ENCODE results near the gene FOXA3.

DNA sequence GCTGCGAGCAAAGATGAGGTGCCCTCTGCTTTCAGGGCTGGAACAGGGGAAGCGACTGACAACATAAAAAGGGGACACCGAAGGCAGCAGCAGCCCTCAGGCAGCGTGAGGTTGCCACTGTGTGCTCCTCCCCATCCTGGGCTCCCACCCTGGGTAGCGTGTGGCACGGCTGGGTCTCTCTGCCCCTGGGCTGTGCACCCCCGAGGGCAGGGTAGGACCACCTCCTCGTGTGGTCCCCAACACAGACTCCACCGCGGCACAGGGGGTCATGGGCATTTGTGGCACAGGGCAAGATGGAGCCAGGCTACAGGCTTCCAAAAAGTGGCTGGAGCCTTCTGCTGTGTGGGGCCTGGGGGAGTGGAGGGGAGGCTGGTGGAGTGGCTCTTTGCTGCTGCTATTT, 42.6 kb upstream of the FOXA3 start:
- TF ChIP-seq CTCF (conservative IDR thresholded peaks at IDR 0.05 in 1 of 2, IDR thresholded peaks at IDR 0.05 in 1 of 2; ENCODE audit: extremely low read depth in 1 of 2, insufficient read depth in 1 of 2, low read depth in 1 of 2, low read length in 2 of 2) = no peak
- no peak for TF ChIP-seq EZH2 (IDR thresholded peaks at IDR 0.05; ENCODE audit: borderline replicate concordance, low read length)

Data from mammary epithelial cell (primary cell).